H1 (cell line): ENCODE data around the gene CTAGE1. TPM values are rescaled to one million over a fixed set of nuclear protein-coding genes. Genes with fewer than 3 reads are reported as not detected.

Source experiments
- CTCF ChIA-PET: fragments of 300-600 bp; sonication (Branson Sonifier 250); formaldehyde crosslinking; loops from one replicate; lab custom pipeline; 2021; ENCODE audit not compliant: partially characterized antibody; lab: Charles Lee
- POLR2A ChIA-PET: fragments of 300-600 bp; sonication (Branson Sonifier 250); formaldehyde crosslinking; loops from one replicate; lab custom pipeline; 2021; ENCODE audit warnings: inconsistent platforms; ENCODE audit not compliant: partially characterized antibody; lab: Charles Lee
- DNase-seq, 2 experiments: peaks; one replicate each; pipeline versions ENCODE4 v3.0.0 to v3.0.0-alpha.2; 2010 to 2022; ENCODE audit warnings: low spot score in 2 of 2, low read depth in 1 of 2, mixed read lengths in 1 of 2
- FAIRE-seq: peaks from 2 replicates; lab custom pipeline; 2011; peaks lifted over from hg19 to GRCh38; lab: Jason Lieb, UNC
- H2AFZ ChIP-seq: 2 replicates; pipeline ENCODE4 v1.8.1; 2012; ENCODE audit warnings: low read length, inconsistent platforms
- H2AK5ac ChIP-seq: 2 replicates; pipeline ENCODE4 v1.6.1; 2013; ENCODE audit warnings: low read depth, low read length
- H2BK120ac ChIP-seq: replicated peaks from 2 replicates; pipeline ENCODE3; 2013; ENCODE audit warnings: low read depth, low read length, inconsistent platforms
- H2BK12ac ChIP-seq: 2 replicates; pipeline ENCODE4 v1.6.1; 2013; ENCODE audit warnings: low read depth, low read length
- H2BK15ac ChIP-seq: 2 replicates; pipeline ENCODE4 v1.6.1; 2013; ENCODE audit warnings: low read length
- H2BK20ac ChIP-seq: 2 replicates; pipeline ENCODE4 v1.6.1; 2013; ENCODE audit warnings: low read length
- H2BK5ac ChIP-seq: 2 replicates; pipeline ENCODE4 v1.6.1; 2013; ENCODE audit warnings: low read depth, low read length
- H3K14ac ChIP-seq: 2 replicates; pipeline ENCODE4 v1.6.1; 2013; ENCODE audit warnings: inconsistent platforms; ENCODE audit not compliant: insufficient read length
- H3K18ac ChIP-seq: 2 replicates; pipeline ENCODE4 v1.6.1; 2013; ENCODE audit warnings: low read length; ENCODE audit errors: extremely low read depth
- H3K23ac ChIP-seq: 2 replicates; pipeline ENCODE4 v1.6.1; 2013; ENCODE audit warnings: inconsistent platforms; ENCODE audit not compliant: insufficient read length
- H3K23me2 ChIP-seq: 2 replicates; pipeline ENCODE4 v1.6.1; 2013; ENCODE audit warnings: low read depth, low read length
- H3K27ac ChIP-seq: 2 replicates; pipeline ENCODE4 v1.6.1; 2011; ENCODE audit warnings: low read depth, low read length, inconsistent platforms
- H3K27me3 ChIP-seq, 4 experiments: replicated peaks in 1 of 4; 1 replicate in 1 of 4; 2 replicates in 3 of 4; pipeline versions ENCODE4 v1.6.1 to v1.8.1; 2011 to 2013; ENCODE audit warnings: low read length in 3 of 4, mild to moderate bottlenecking in 3 of 4, inconsistent platforms in 2 of 4, mixed read lengths in 2 of 4, moderate library complexity in 1 of 4; ENCODE audit not compliant: control insufficient read depth in 3 of 4, insufficient read depth in 3 of 4; ENCODE audit errors: extremely low read depth in 1 of 4
- H3K36me3 ChIP-seq, 4 experiments: 2 replicates each; pipeline versions ENCODE4 v1.6.1 to v1.8.1; 2011 to 2013; ENCODE audit warnings: mild to moderate bottlenecking in 4 of 4, low read length in 3 of 4, moderate library complexity in 2 of 4, control low read depth in 1 of 4, inconsistent platforms in 1 of 4; ENCODE audit not compliant: insufficient read depth in 4 of 4, control insufficient read depth in 2 of 4
- H3K4ac ChIP-seq: replicated peaks from 2 replicates; pipeline ENCODE3; 2013; ENCODE audit warnings: low read length, low read depth, mixed read lengths, inconsistent platforms; ENCODE audit not compliant: insufficient read length
- H3K4me1 ChIP-seq, 4 experiments: replicated peaks in 1 of 4; 1 replicate in 1 of 4; 2 replicates in 3 of 4; pipeline versions ENCODE4 v1.6.1 to v1.8.1; 2011 to 2013; ENCODE audit warnings: low read length in 3 of 4, inconsistent platforms in 2 of 4, mixed read lengths in 1 of 4; ENCODE audit not compliant: insufficient read depth in 4 of 4, control insufficient read depth in 3 of 4
- H3K4me2 ChIP-seq, 2 experiments: 2 replicates each; pipeline versions ENCODE4 v1.6.1 to v1.8.1; 2011 to 2013; ENCODE audit warnings: low read depth in 2 of 2, low read length in 2 of 2, control low read depth in 1 of 2, inconsistent platforms in 1 of 2, mild to moderate bottlenecking in 1 of 2; ENCODE audit not compliant: insufficient read depth in 1 of 2
- H3K4me3 ChIP-seq, 4 experiments: fragments of 200-600, 300-600 bp in 1 of 4; sonication (generic), shearing (Covaris generic), sonication (Bioruptor Twin) in 1 of 4; 2 replicates each; pipeline versions ENCODE4 v1.5.1 to v1.8.1; 2011 to 2016; ENCODE audit warnings: low read length in 4 of 4, low read depth in 3 of 4, control low read depth in 2 of 4, inconsistent platforms in 2 of 4, mild to moderate bottlenecking in 2 of 4, mixed read lengths in 1 of 4, moderate library complexity in 1 of 4; ENCODE audit not compliant: insufficient read depth in 2 of 4; ENCODE audit errors: extremely low read depth in 1 of 4
- H3K56ac ChIP-seq: replicated peaks from 2 replicates; pipeline ENCODE3; 2013; ENCODE audit warnings: low read depth, mild to moderate bottlenecking, mixed read lengths, low read length, inconsistent platforms; ENCODE audit not compliant: insufficient read length
- H3K79me1 ChIP-seq: 2 replicates; pipeline ENCODE4 v1.6.1; 2013; ENCODE audit warnings: low read depth, low read length, control low read depth
- H3K79me2 ChIP-seq, 2 experiments: 2 replicates each; pipeline versions ENCODE4 v1.6.1 to v1.8.1; 2012 to 2013; ENCODE audit warnings: low read length in 2 of 2, mild to moderate bottlenecking in 2 of 2, inconsistent platforms in 1 of 2; ENCODE audit not compliant: insufficient read depth in 2 of 2, control insufficient read depth in 1 of 2
- H3K9ac ChIP-seq, 4 experiments: replicated peaks in 1 of 4; 1 replicate in 1 of 4; 2 replicates in 3 of 4; pipeline versions ENCODE4 v1.6.1 to v1.8.1; 2011 to 2013; ENCODE audit warnings: low read depth in 3 of 4, low read length in 3 of 4, control low read depth in 2 of 4, mild to moderate bottlenecking in 2 of 4, moderate library complexity in 2 of 4, inconsistent platforms in 1 of 4; ENCODE audit errors: extremely low read depth in 1 of 4
- H3K9me3 ChIP-seq, 2 experiments: 2 replicates each; pipeline versions ENCODE4 v1.6.1 to v1.8.1; 2012 to 2013; ENCODE audit warnings: mild to moderate bottlenecking in 2 of 2, moderate library complexity in 2 of 2, control low read depth in 1 of 2, inconsistent platforms in 1 of 2, low read depth in 1 of 2, low read length in 1 of 2, mixed read lengths in 1 of 2; ENCODE audit not compliant: insufficient read depth in 2 of 2
- H4K20me1 ChIP-seq, 2 experiments: replicated peaks in 1 of 2; 2 replicates each; pipeline versions ENCODE3 to v1.8.1; 2011 to 2013; ENCODE audit warnings: inconsistent platforms in 2 of 2, low read length in 2 of 2, mild to moderate bottlenecking in 1 of 2; ENCODE audit not compliant: insufficient read depth in 2 of 2, control insufficient read depth in 1 of 2
- H4K5ac ChIP-seq: 2 replicates; pipeline ENCODE4 v1.6.1; 2013; ENCODE audit warnings: low read length, low read depth, mixed read lengths, inconsistent platforms; ENCODE audit not compliant: insufficient read length
- H4K8ac ChIP-seq: 2 replicates; pipeline ENCODE4 v1.8.0; 2013; ENCODE audit warnings: mild to moderate bottlenecking, moderate library complexity, low read length, inconsistent platforms; ENCODE audit not compliant: insufficient read depth; ENCODE audit errors: extremely low read depth
- H4K91ac ChIP-seq: replicated peaks from 2 replicates; pipeline ENCODE3; 2013; ENCODE audit warnings: low read length, mixed read lengths, inconsistent platforms; ENCODE audit not compliant: insufficient read length
- BACH1 ChIP-seq: IDR thresholded peaks from 2 replicates; pipeline ENCODE4 v1.6.1; 2012; ENCODE audit warnings: low read length, improper control_type of control experiment
- CREB1 ChIP-seq: IDR thresholded peaks from 2 replicates; pipeline ENCODE4 v1.6.1; 2012; ENCODE audit warnings: inconsistent platforms
- GTF2F1 ChIP-seq: IDR thresholded peaks from 2 replicates; pipeline ENCODE4 v1.6.1; 2012; ENCODE audit warnings: low read depth, low read length, improper control_type of control experiment, borderline replicate concordance
- HDAC2 ChIP-seq, 2 experiments: fragments of 300-600 bp in 1 of 2; sonication (generic) in 1 of 2; IDR thresholded peaks; 2 replicates each; pipeline ENCODE4 v1.6.1; 2011 to 2012; ENCODE audit warnings: low read depth in 2 of 2, low read length in 2 of 2, mild to moderate bottlenecking in 2 of 2, moderate library complexity in 2 of 2, borderline replicate concordance in 1 of 2, inconsistent platforms in 1 of 2
- KDM1A ChIP-seq: fragments of 200-600, 300-600 bp; sonication (generic); IDR thresholded peaks from 2 replicates; pipeline ENCODE4 v1.7.1; 2016; ENCODE audit warnings: mild to moderate bottlenecking, low read length, borderline replicate concordance
- PHF8 ChIP-seq: fragments of 200-600 bp; sonication (generic); conservative IDR thresholded peaks from 2 replicates; pipeline ENCODE4 v1.7.1; 2012; ENCODE audit warnings: low read depth, mild to moderate bottlenecking, inconsistent platforms, low read length, moderate library complexity
- RFX5 ChIP-seq: IDR thresholded peaks from 2 replicates; pipeline ENCODE4 v1.6.1; 2011; ENCODE audit warnings: low read depth, low read length, improper control_type of control experiment, borderline replicate concordance
- SIN3A ChIP-seq, 2 experiments: IDR thresholded peaks in 1 of 2; conservative IDR thresholded peaks in 1 of 2; 2 replicates each; pipeline ENCODE4 v1.6.1; 2011 to 2012; ENCODE audit warnings: low read length in 2 of 2, improper control_type of control experiment in 1 of 2, low read depth in 1 of 2, mild to moderate bottlenecking in 1 of 2
- SIRT6 ChIP-seq: IDR thresholded peaks from one replicate; pipeline ENCODE4 v1.7.1; 2012; ENCODE audit warnings: low read length, inconsistent platforms
- TAF7 ChIP-seq: optimal IDR thresholded peaks from 2 replicates; pipeline ENCODE3; 2011; ENCODE audit warnings: low read depth, mild to moderate bottlenecking, inconsistent platforms, low read length, moderate library complexity, borderline replicate concordance
- YY1 ChIP-seq: IDR thresholded peaks from 2 replicates; pipeline ENCODE4 v1.6.1; 2011; ENCODE audit warnings: low read depth, mild to moderate bottlenecking, low read length
- ZNF274 ChIP-seq: IDR thresholded peaks from 2 replicates; pipeline ENCODE4 v1.7.0; 2012; ENCODE audit warnings: low read length, borderline replicate concordance; ENCODE audit errors: extremely low read depth
- WGBS, 2 experiments: shearing (Covaris generic) in 1 of 2; methylation state at CpG; one replicate each; pipeline versions ENCODE4 v1.1.6 to v1.1.7; 2013 to 2015; ENCODE audit warnings: low lambda C conversion rate in 2 of 2, mixed read lengths in 2 of 2, inconsistent platforms in 1 of 2, low coverage in 1 of 2, missing lambda C conversion rate in 1 of 2; ENCODE audit not compliant: insufficient replicate concordance in 2 of 2, insufficient coverage in 1 of 2, insufficient read length in 1 of 2; ENCODE audit errors: extremely low coverage in 1 of 2, missing lambda C conversion rate in 1 of 2; 5-methylcytosine and 5-hydroxymethylcytosine counted together
- polyA plus RNA-seq, 7 experiments: library from polyadenylated mRNA; depleted of rRNA in 3 of 7; stranded (reverse) in 5 of 7; unstranded in 2 of 7; fragments of >200 nt in 5 of 7; fragments of 200-250 nt in 2 of 7; gene quantifications; 1 replicate in 5 of 7; 2 replicates in 1 of 7; 4 replicates in 1 of 7; pipeline versions ENCODE4 v1.2.1 to v1.2.3, GENCODE V29; 2011 to 2013; ENCODE audit warnings: missing spikeins in 2 of 7, mixed read lengths in 2 of 7
- total RNA-seq: library from RNA; stranded (reverse); fragmentation: NEBNext Ultra II Directional; extraction: Animal tissue kit (Norgen Biotek cat#: 25700); gene quantifications from 2 replicates; pipeline ENCODE4 v1.2.1, GENCODE V29; 2021
- TF ChIP-seq, protein P1 (sequence below): IDR thresholded peaks from 2 replicates; pipeline ENCODE4 v1.6.1; 2012; ENCODE audit warnings: inconsistent platforms

Gene CTAGE1
- total and polyA plus RNA-seq, 2 of the 8 experiments (the other 6 are each of a cell fraction or from before 2014, with no cell fraction given): not detected

DNA sequence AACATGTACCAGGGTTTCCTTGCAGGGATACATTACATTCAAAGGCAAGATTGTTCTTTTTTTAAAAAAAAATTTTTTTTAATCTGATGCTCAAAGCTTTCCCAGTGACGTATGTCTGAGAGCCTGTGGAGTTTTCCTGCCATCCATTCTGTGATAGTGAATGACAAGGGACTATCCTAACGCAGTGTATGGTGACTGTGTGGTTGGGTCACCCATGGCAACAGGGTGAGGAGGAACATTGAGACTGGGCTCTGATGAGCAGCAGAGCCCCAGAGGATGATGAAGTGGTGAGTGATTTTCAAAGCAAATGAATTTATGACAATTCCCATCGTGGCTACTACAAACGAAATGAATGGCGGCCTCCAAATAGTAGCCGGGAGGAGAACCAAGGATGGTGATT, 28.6 kb upstream of the CTAGE1 start:
- DNase-seq: no peak
- Histone ChIP-seq H3K27ac (no peak overlapping the region), H2BK12ac (no peak overlapping the region), H3K4me2 (no peak overlapping the region), H4K8ac (no peak overlapping the region), H2BK20ac (no peak overlapping the region), H3K79me2 (no peaks in the 10 kb centered on the region), H4K5ac (no peak overlapping the region), H2BK5ac (no peak overlapping the region), H3K4ac (no peak overlapping the region), H4K91ac (no peak overlapping the region), H3K9me3 (no peaks in the 10 kb centered on the region), H4K20me1 (no peaks in the 10 kb centered on the region), H2AFZ (no peak overlapping the region), H2AK5ac (no peak overlapping the region), H3K4me1 (peaks cover 0 to 1% (median 0%) of the 10 kb centered on the region in 4 experiments; a peak in 1 of 7 replicates), H2BK15ac (no peak overlapping the region), H3K36me3 (no peaks in the 10 kb centered on the region), H3K23ac (no peak overlapping the region), H3K14ac (no peak overlapping the region), H3K56ac (no peak overlapping the region), H3K4me3 (no peak overlapping the region), H3K23me2 (no peaks in the 10 kb centered on the region), H3K27me3 (peaks cover 0 to 1% (median 0%) of the 10 kb centered on the region in 4 experiments; a peak in 1 of 7 replicates), H2BK120ac (no peak overlapping the region), H3K18ac (no peak overlapping the region), H3K79me1 (no peaks in the 10 kb centered on the region), H3K9ac (no peak overlapping the region)
- no peak for FAIRE-seq
- 92% methylated on average over 6 of the region's 6 CpGs; no CpG with 5 or more reads in 1 of the 2 experiments for WGBS, 2 experiments
- POLR2A ChIA-PET: no interaction called here
- CTCF ChIA-PET: interaction anchor here (0.5 kb wide), 1 partner anchor 268 kb away, joined by 3 read pairs; no protein-coding TSS in a partner anchor
- TF ChIP-seq YY1: no peak
- TF ChIP-seq, protein P1, sequence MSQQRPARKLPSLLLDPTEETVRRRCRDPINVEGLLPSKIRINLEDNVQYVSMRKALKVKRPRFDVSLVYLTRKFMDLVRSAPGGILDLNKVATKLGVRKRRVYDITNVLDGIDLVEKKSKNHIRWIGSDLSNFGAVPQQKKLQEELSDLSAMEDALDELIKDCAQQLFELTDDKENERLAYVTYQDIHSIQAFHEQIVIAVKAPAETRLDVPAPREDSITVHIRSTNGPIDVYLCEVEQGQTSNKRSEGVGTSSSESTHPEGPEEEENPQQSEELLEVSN: no peak
- TF ChIP-seq GTF2F1: no peak
- no peak for TF ChIP-seq PHF8
- TF ChIP-seq HDAC2 (IDR thresholded peaks at IDR 0.05; ENCODE audit: borderline replicate concordance in 1 of 2, low read depth in 2 of 2, low read length in 2 of 2): no peak
- TF ChIP-seq RFX5: no peak
- no peak for TF ChIP-seq SIRT6
- TF ChIP-seq ZNF274: no peak
- no peak for TF ChIP-seq KDM1A
- TF ChIP-seq TAF7: no peak
- no peak for TF ChIP-seq SIN3A (conservative IDR thresholded peaks at IDR 0.05 in 1 of 2, IDR thresholded peaks at IDR 0.05 in 1 of 2; ENCODE audit: low read depth in 1 of 2, low read length in 2 of 2)
- no peak for TF ChIP-seq CREB1
- no peak for TF ChIP-seq BACH1
